Neuron (in vitro differentiated cells): ENCODE results near the gene CCDC146.
"Not testable (repeated sequence)": the region's sequence is repeated elsewhere in the genome, so short reads cannot be mapped to it uniquely, and the experiment has no call there.

Experiments used
- H2AFZ ChIP-seq: one replicate; pipeline ENCODE4 v1.6.1; 2013; ENCODE audit warnings: low read depth, mild to moderate bottlenecking, inconsistent platforms, low read length, moderate library complexity
- H3K27me3 ChIP-seq: one replicate; pipeline ENCODE4 v1.6.1; 2013; ENCODE audit warnings: low read length; ENCODE audit not compliant: insufficient read depth
- H3K36me3 ChIP-seq: one replicate; pipeline ENCODE4 v1.6.1; 2013; ENCODE audit warnings: low read length; ENCODE audit not compliant: insufficient read depth
- H3K4me1 ChIP-seq: one replicate; pipeline ENCODE4 v1.6.1; 2013; ENCODE audit warnings: low read length; ENCODE audit not compliant: insufficient read depth
- H3K4me3 ChIP-seq: 2 replicates; pipeline ENCODE4 v1.5.1; 2013; ENCODE audit warnings: mild to moderate bottlenecking, low read length, moderate library complexity
- H3K9me3 ChIP-seq: one replicate; pipeline ENCODE4 v1.6.1; 2013; ENCODE audit warnings: low read length

The CCDC146 gene

GRCh38 chr7:77248154-77248553 is 125.7 kb downstream of the CCDC146 start:
- no peak overlapping the region for H2AFZ ChIP-seq

GRCh38 chr7:77252506-77252905 is 130.1 kb downstream of the CCDC146 start:
- Histone ChIP-seq H3K9me3 (no peaks in the 10 kb centered on the region), H3K27me3 (no peaks in the 10 kb centered on the region), H3K4me1 (no peaks in the 10 kb centered on the region), H3K36me3 (no peaks in the 10 kb centered on the region), H3K4me3 (no peak overlapping the region), H2AFZ (no peak overlapping the region)

More at GRCh38 chr7:77248154-77248553, 125.7 kb downstream of the CCDC146 start:
- H3K27me3 ChIP-seq, result no peaks in the 10 kb centered on the region
- no peak overlapping the region for H3K4me3 ChIP-seq
- peaks cover 2% of the 10 kb centered on the region for H3K4me1 ChIP-seq
- H3K9me3 ChIP-seq, result no peaks in the 10 kb centered on the region
- no peaks in the 10 kb centered on the region for H3K36me3 ChIP-seq

- Histone ChIP-seq H2AFZ (no peak overlapping the region), H3K36me3 (no peaks in the 10 kb centered on the region), H3K4me3 (no peak overlapping the region), H3K4me1 (no peaks in the 10 kb centered on the region), H3K9me3 (no peaks in the 10 kb centered on the region), H3K27me3 (no peaks in the 10 kb centered on the region)
Measured at GRCh38 chr7:77253151-77253550, 130.7 kb downstream of the CCDC146 start.

- Histone ChIP-seq H2AFZ (no peak overlapping the region), H3K4me1 (no peaks in the 10 kb centered on the region), H3K27me3 (no peaks in the 10 kb centered on the region), H3K4me3 (no peak overlapping the region), H3K9me3 (no peaks in the 10 kb centered on the region), H3K36me3 (no peaks in the 10 kb centered on the region)
Measured at GRCh38 chr7:77254429-77254828, 132.0 kb downstream of the CCDC146 start.

- H3K36me3 ChIP-seq, result no peaks in the 10 kb centered on the region
- H3K9me3 ChIP-seq, result no peaks in the 10 kb centered on the region
- H3K4me3 ChIP-seq, result no peak overlapping the region
- no peaks in the 10 kb centered on the region for H3K4me1 ChIP-seq
- H2AFZ ChIP-seq, result no peak overlapping the region
- no peaks in the 10 kb centered on the region for H3K27me3 ChIP-seq
Measured at GRCh38 chr7:77254915-77255314, 132.5 kb downstream of the CCDC146 start.

- Histone ChIP-seq H3K9me3 (no peaks in the 10 kb centered on the region), H2AFZ (no peak overlapping the region)
Measured at GRCh38 chr7:77258014-77258413, 135.6 kb downstream of the CCDC146 start.

GRCh38 chr7:77258593-77258992 is 136.2 kb downstream of the CCDC146 start:
- Histone ChIP-seq H3K4me3 (no peak overlapping the region), H3K27me3 (no peaks in the 10 kb centered on the region), H3K4me1 (no peaks in the 10 kb centered on the region), H3K9me3 (no peaks in the 10 kb centered on the region), H3K36me3 (no peaks in the 10 kb centered on the region), H2AFZ (no peak overlapping the region)

More at GRCh38 chr7:77258014-77258413, 135.6 kb downstream of the CCDC146 start:
- Histone ChIP-seq H3K4me1 (no peaks in the 10 kb centered on the region), H3K36me3 (no peaks in the 10 kb centered on the region), H3K4me3 (no peak overlapping the region), H3K27me3 (no peaks in the 10 kb centered on the region)

GRCh38 chr7:77262316-77262715 is 139.9 kb downstream of the CCDC146 start:
- Histone ChIP-seq H3K36me3 (no peaks in the 10 kb centered on the region), H3K27me3 (no peaks in the 10 kb centered on the region), H3K9me3 (no peaks in the 10 kb centered on the region), H3K4me1 (no peaks in the 10 kb centered on the region), H3K4me3 (no peak overlapping the region), H2AFZ (no peak overlapping the region)

GRCh38 chr7:77265666-77266065 is 143.3 kb downstream of the CCDC146 start:
- H3K27me3 ChIP-seq, result no peaks in the 10 kb centered on the region
- H2AFZ ChIP-seq, result no peak overlapping the region
- no peak overlapping the region for H3K4me3 ChIP-seq
- no peaks in the 10 kb centered on the region for H3K4me1 ChIP-seq
- H3K9me3 ChIP-seq, result no peaks in the 10 kb centered on the region
- H3K36me3 ChIP-seq, result no peaks in the 10 kb centered on the region

- Histone ChIP-seq H3K27me3 (no peaks in the 10 kb centered on the region), H3K4me1 (no peaks in the 10 kb centered on the region), H3K4me3 (no peak overlapping the region), H2AFZ (no peak overlapping the region), H3K36me3 (no peaks in the 10 kb centered on the region), H3K9me3 (no peaks in the 10 kb centered on the region)
Measured at GRCh38 chr7:77266291-77266794, 143.9 kb downstream of the CCDC146 start.

- no peak overlapping the region for H3K4me3 ChIP-seq
- H3K4me1 ChIP-seq, result no peaks in the 10 kb centered on the region
- H3K36me3 ChIP-seq, result no peaks in the 10 kb centered on the region
Measured at GRCh38 chr7:77269360-77270093, 147.1 kb downstream of the CCDC146 start.

GRCh38 chr7:77270094-77270480 is 147.7 kb downstream of the CCDC146 start:
- H3K9me3 ChIP-seq, result no peaks in the 10 kb centered on the region
- no peaks in the 10 kb centered on the region for H3K27me3 ChIP-seq
- no peak overlapping the region for H2AFZ ChIP-seq
- no peaks in the 10 kb centered on the region for H3K4me1 ChIP-seq
- H3K36me3 ChIP-seq, result no peaks in the 10 kb centered on the region
- H3K4me3 ChIP-seq, result no peak overlapping the region

More at GRCh38 chr7:77269360-77270093, 147.1 kb downstream of the CCDC146 start:
- H3K9me3 ChIP-seq, result no peaks in the 10 kb centered on the region
- no peak overlapping the region for H2AFZ ChIP-seq
- H3K27me3 ChIP-seq, result no peaks in the 10 kb centered on the region

- Histone ChIP-seq H3K4me1 (no peaks in the 10 kb centered on the region), H3K36me3 (no peaks in the 10 kb centered on the region), H3K4me3 (no peak overlapping the region), H2AFZ (no peak overlapping the region), H3K27me3 (no peaks in the 10 kb centered on the region), H3K9me3 (no peaks in the 10 kb centered on the region)
Measured at GRCh38 chr7:77271766-77272165, 149.4 kb downstream of the CCDC146 start.

- not testable (repeated sequence) for H3K9me3 ChIP-seq, H3K27me3 ChIP-seq, H3K4me3 ChIP-seq, H3K36me3 ChIP-seq, H3K4me1 ChIP-seq, H2AFZ ChIP-seq
Measured at GRCh38 chr7:77275663-77276062, 153.2 kb downstream of the CCDC146 start.
